Colonic mucosa (tissue), 4 donors: ENCODE data around the gene TDRD10. TPM values are rescaled to one million over a fixed set of nuclear protein-coding genes. Genes with fewer than 3 reads are reported as not detected.
A peak's percentile ranks its signal among the peaks of the same experiment; 100 is the strongest.

Experiments
- DNase-seq: peaks from one replicate; pipeline ENCODE4 v3.0.0-alpha.2; 2020
- H3K27ac ChIP-seq: fragments of 200-600 bp; one replicate; pipeline ENCODE4 v1.8.0; 2021
- H3K27me3 ChIP-seq: fragments of 200-600 bp; one replicate; pipeline ENCODE4 v1.8.0; 2021
- H3K36me3 ChIP-seq: fragments of 200-600 bp; one replicate; pipeline ENCODE4 v1.8.0; 2021
- H3K4me1 ChIP-seq: fragments of 200-600 bp; one replicate; pipeline ENCODE4 v1.8.0; 2021; ENCODE audit warnings: mild to moderate bottlenecking
- H3K4me3 ChIP-seq: fragments of 200-600 bp; one replicate; pipeline ENCODE4 v1.8.0; 2021
- H3K9ac ChIP-seq, 2 donors: one replicate each; pipeline ENCODE4 v1.7.0; 2013; ENCODE audit warnings: control low read depth in 2 of 2, low read depth in 2 of 2, low read length in 2 of 2
- H3K9me3 ChIP-seq: fragments of 200-600 bp; one replicate; pipeline ENCODE4 v1.8.0; 2021
- intact Hi-C: fragments of 100-400 bp; cut with DNase I; formaldehyde crosslinking; loops from one replicate; pipeline ENCODE4 v1.14.1; 2022
- total RNA-seq, 2 donors: library from RNA; stranded (reverse); fragmentation: NEBNext Ultra II Directional in 1 of 2; extraction: Animal tissue kit (Norgen Biotek cat#: 25700) in 1 of 2; gene quantifications; one replicate each; pipeline ENCODE4 v1.2.1, GENCODE V29; 2021
- TF ChIP-seq, protein P1 (sequence below): fragments of 200-600 bp; IDR thresholded peaks from one replicate; pipeline ENCODE4 v1.8.0; 2022; ENCODE audit warnings: antibody characterized with exemption, mild to moderate bottlenecking
- donor health status: healthy.
- donor health status: DM: no; HTN: no; CAD: no.
- donor health status: DM: no; HTN: no; CAD: no.

Gene TDRD10
- total RNA-seq, 2 donors from 2014 or later, result 0.42 to 0.67 TPM

DNA sequence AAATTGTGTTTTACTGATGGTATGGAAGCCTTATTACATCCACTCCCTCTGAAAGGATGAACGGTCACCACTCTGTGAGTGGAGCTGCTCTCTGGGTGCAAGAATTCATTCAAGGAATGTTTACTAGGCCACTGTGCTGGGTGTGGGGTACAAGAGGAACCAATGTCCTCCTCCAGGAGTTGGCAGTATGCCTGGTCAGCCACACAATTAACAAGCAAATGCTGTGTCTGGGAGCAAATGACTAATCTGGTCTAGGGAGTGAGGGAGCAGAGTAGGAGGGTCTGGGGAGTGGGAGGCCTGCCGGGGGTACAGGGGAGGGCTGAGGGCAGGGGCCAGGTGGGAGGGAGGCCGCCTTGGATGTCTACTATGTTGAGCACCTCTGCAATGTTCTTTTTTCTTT, 27.2 kb upstream of the TDRD10 start:
- H3K36me3 ChIP-seq, result no peaks in the 10 kb centered on the region
- H3K27me3 ChIP-seq, result no peaks in the 10 kb centered on the region
- intact Hi-C loops, result loop anchor here (5.0 kb wide), 1 partner anchor 68 kb away; the partner anchor contains the start of gene IL6R
- no peak overlapping the region for H3K4me3 ChIP-seq
- peak overlapping the region in 1 of 2 donors; percentile 46 for H3K9ac ChIP-seq
- no peaks in the 10 kb centered on the region for H3K4me1 ChIP-seq
- TF ChIP-seq, protein P1, sequence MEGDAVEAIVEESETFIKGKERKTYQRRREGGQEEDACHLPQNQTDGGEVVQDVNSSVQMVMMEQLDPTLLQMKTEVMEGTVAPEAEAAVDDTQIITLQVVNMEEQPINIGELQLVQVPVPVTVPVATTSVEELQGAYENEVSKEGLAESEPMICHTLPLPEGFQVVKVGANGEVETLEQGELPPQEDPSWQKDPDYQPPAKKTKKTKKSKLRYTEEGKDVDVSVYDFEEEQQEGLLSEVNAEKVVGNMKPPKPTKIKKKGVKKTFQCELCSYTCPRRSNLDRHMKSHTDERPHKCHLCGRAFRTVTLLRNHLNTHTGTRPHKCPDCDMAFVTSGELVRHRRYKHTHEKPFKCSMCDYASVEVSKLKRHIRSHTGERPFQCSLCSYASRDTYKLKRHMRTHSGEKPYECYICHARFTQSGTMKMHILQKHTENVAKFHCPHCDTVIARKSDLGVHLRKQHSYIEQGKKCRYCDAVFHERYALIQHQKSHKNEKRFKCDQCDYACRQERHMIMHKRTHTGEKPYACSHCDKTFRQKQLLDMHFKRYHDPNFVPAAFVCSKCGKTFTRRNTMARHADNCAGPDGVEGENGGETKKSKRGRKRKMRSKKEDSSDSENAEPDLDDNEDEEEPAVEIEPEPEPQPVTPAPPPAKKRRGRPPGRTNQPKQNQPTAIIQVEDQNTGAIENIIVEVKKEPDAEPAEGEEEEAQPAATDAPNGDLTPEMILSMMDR, result no peak
- H3K9me3 ChIP-seq, result no peaks in the 10 kb centered on the region
- H3K27ac ChIP-seq, result peak overlapping the region; percentile 66
- peak; percentile 92 for DNase-seq

DNA sequence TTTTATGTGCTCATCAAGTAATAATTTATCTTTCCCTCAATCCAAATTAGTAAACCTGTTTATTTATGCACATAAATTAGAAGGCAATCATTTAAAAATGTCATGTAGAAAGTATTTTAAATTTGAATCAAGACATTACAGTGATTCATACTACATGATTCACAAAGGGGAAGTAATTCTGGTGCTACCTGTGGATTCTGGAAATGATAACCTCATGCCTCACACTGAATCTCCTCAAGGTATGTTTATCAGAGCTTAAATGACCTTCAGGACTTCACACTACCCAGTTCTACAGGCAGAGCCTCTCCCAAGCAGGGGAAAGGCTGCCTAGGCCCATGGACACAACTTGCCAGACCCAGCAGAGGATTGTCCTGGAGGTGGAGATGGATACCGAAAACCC, 25.2 kb upstream of the TDRD10 start:
- no peak for DNase-seq
- Histone ChIP-seq H3K27ac (peak overlapping the region; percentile 81), H3K9me3 (no peaks in the 10 kb centered on the region), H3K36me3 (no peaks in the 10 kb centered on the region), H3K27me3 (no peaks in the 10 kb centered on the region), H3K4me3 (no peak overlapping the region), H3K9ac (peak overlapping the region in 1 of 2 donors; percentile 7), H3K4me1 (no peaks in the 10 kb centered on the region)
- TF ChIP-seq, protein P1, result no peak
- intact Hi-C loops, result loop anchor here (5.0 kb wide), 1 partner anchor 69 kb away; the partner anchor contains the start of gene IL6R

DNA sequence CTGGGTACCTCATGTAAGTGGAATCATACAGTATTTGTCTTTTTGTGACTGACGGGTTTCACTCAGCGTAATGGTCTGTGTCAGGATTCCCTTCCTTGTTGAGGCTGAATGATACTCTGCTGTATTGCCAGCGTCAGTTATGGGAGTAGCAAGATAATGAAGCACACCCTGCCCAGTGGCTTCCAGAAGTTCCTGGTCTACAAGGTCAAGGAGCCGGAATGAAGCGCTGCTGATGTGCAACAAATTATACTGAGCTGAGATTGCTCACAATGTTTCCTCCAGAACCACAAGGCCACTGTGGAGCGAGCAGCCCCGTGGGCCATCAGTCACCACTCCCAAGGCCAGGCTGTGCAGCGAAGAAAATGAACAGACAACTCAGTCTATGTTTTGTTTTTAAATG, 24.0 kb upstream of the TDRD10 start:
- H3K27me3 ChIP-seq, result no peaks in the 10 kb centered on the region
- peak overlapping the region; percentile 81 for H3K27ac ChIP-seq
- no peaks in the 10 kb centered on the region for H3K4me1 ChIP-seq
- intact Hi-C loops, result loop anchor here (5.0 kb wide), 1 partner anchor 71 kb away; the partner anchor contains the start of gene IL6R
- TF ChIP-seq, protein P1, result no peak
- no peaks in the 10 kb centered on the region for H3K9me3 ChIP-seq
- H3K4me3 ChIP-seq, result no peak overlapping the region
- peak; percentile 92 for DNase-seq
- H3K36me3 ChIP-seq, result no peaks in the 10 kb centered on the region
- H3K9ac ChIP-seq, result peak overlapping the region in 1 of 2 donors; percentile 57

DNA sequence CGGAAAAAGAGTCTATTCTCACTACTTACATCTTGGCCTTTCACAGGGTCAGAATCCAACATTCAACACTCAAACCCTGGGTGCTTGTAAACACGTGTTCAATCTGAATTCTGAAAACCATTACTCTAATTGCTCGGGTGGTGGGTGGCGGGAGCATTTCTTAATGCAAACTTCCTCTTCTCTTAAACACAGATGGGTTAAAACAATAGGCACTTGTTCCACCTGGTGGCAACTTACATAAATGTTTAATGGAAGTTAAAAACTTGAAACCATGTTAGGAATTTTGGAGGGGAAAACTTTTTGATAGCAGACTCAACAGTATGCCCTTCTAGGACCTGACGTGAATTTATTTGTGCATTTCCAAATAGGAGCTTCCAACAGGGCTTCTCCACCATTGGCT, 23.4 kb upstream of the TDRD10 start:
- Histone ChIP-seq H3K9me3 (no peaks in the 10 kb centered on the region), H3K36me3 (no peaks in the 10 kb centered on the region), H3K9ac (peak overlapping the region in 1 of 2 donors; percentile 57), H3K4me3 (no peak overlapping the region), H3K4me1 (no peaks in the 10 kb centered on the region), H3K27ac (peak overlapping the region; percentile 81), H3K27me3 (no peaks in the 10 kb centered on the region)
- intact Hi-C loops, result loop anchor here (5.0 kb wide), 1 partner anchor 71 kb away; the partner anchor contains the start of gene IL6R
- DNase-seq, result peak; percentile 56
- TF ChIP-seq, protein P1, result peak; percentile 20

DNA sequence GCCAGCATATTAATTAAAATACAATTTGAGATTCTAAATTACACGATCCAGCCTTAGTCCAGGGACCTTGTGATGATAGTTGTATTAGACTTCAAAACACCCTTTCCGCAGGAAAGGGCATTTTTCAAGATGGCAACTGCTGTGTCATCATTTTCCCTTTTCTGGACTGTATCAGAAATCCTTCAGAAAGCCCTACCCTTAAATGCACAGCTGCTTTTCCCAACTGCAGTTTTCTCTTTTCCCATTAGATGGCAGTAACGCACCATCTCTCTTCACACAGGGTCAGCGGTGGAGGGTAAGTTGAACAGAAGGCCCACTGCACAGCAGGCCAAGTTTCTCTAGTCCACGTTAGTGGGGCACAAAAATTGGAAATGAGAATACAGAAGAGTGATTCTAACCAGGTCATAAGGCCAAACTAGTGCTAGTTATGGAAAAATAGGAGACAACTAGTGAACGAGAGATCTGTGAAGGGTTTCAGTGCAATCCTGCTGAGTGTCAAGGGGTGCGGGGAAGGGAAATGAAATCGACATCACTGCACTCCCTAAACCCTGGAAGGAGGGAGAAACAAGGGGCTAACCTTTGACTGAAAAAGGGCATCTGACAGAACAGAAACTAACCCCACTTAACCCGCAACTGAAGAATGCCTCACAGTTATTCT, 22.1 kb upstream of the TDRD10 start:
- intact Hi-C loops, result loop anchor here (2.0 to 5.0 kb wide), 4 partner anchors 65 to 399 kb away; partner anchors contain the start of gene IL6R

More for the DNA sequence above, 22.1 kb upstream of the TDRD10 start:
- TF ChIP-seq, protein P1, result peak; percentile 90
- peak; percentile 83 for DNase-seq
- no peaks in the 10 kb centered on the region for H3K36me3 ChIP-seq
- H3K4me3 ChIP-seq, result no peak overlapping the region
- no peaks in the 10 kb centered on the region for H3K4me1 ChIP-seq
- H3K9ac ChIP-seq, result peak overlapping the region in 1 of 2 donors; percentile 9
- H3K9me3 ChIP-seq, result no peaks in the 10 kb centered on the region
- no peak overlapping the region for H3K27ac ChIP-seq
- H3K27me3 ChIP-seq, result no peaks in the 10 kb centered on the region
